ENCODE results near the gene TMBIM6. TPM values are rescaled to one million over a fixed set of nuclear protein-coding genes. Genes with fewer than 3 reads are reported as not detected.
"Not testable (repeated sequence)": the region's sequence is repeated elsewhere in the genome, so short reads cannot be mapped to it uniquely, and the experiment has no call there.

TMBIM6 gene
- total and polyA plus RNA-seq, 4 donors = 114 to 325 (median 226) TPM

GRCh38 chr12:49716553-49716952, 24.8 kb upstream of the TMBIM6 start:
- H3K4me1 ChIP-seq (ENCODE audit: control insufficient read depth in 1 of 2, insufficient read depth in 2 of 2, low read length in 2 of 2) = no peaks in the 10 kb centered on the region
- ATAC-seq (ENCODE audit: low FRiP score) = no peak

GRCh38 chr12:49717800-49718199, 23.6 kb upstream of the TMBIM6 start:
- H3K4me1 ChIP-seq (ENCODE audit: control insufficient read depth in 1 of 2, insufficient read depth in 2 of 2, low read length in 2 of 2); H3K4me3 ChIP-seq (ENCODE audit: low read length in 2 of 2); H3K27me3 ChIP-seq (ENCODE audit: control insufficient read depth in 1 of 2, insufficient read depth in 2 of 2, low read length in 1 of 2); DNase-seq; intact Hi-C loops (cut with DNase I); H3K36me3 ChIP-seq (ENCODE audit: control insufficient read depth in 1 of 2, insufficient read depth in 2 of 2, low read length in 1 of 2); H3K27ac ChIP-seq (ENCODE audit: low read depth in 1 of 2, low read length in 2 of 2); ATAC-seq (ENCODE audit: low FRiP score); H3K9me3 ChIP-seq (ENCODE audit: control insufficient read depth, low read length): not testable (repeated sequence)
- WGBS, 2 donors = 87 to 91% methylated on average over 3 of the region's 3 CpGs

More at GRCh38 chr12:49716553-49716952, 24.8 kb upstream of the TMBIM6 start:
- no peak overlapping the region for H3K27ac ChIP-seq (ENCODE audit: low read depth in 1 of 2, low read length in 2 of 2)
- 71 to 75% methylated on average over 2 of the region's 2 CpGs for WGBS, 2 donors
- H3K36me3 ChIP-seq (ENCODE audit: control insufficient read depth in 1 of 2, insufficient read depth in 2 of 2, low read length in 1 of 2) = no peaks in the 10 kb centered on the region
- peaks cover 0 to 1% of the 10 kb centered on the region in 2 donors for H3K27me3 ChIP-seq (ENCODE audit: control insufficient read depth in 1 of 2, insufficient read depth in 2 of 2, low read length in 1 of 2)
- H3K4me3 ChIP-seq (ENCODE audit: low read length in 2 of 2) = no peak overlapping the region
- no peaks in the 10 kb centered on the region for H3K9me3 ChIP-seq (ENCODE audit: control insufficient read depth, low read length)
- intact Hi-C loops (cut with DNase I) = no loop called here
- DNase-seq = no peak

DNA sequence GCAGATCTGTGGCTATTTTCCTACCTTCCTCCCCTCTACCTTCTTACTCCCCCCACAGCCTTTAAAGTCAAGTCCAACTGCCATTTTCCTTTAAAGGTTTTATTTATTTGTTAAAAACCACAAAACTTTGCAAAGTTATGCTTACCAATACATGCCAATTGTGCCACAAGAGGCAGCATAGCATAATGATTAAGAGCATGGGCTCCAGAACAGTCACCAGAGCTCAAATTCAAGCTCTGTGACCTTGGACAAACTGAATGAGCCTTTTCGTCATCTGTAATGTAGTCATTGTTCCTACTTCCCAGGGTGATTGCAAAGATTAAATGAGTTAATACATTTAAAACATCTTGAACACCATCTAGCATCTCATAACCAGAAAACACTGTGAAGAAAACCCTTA, 21.1 kb upstream of the TMBIM6 start:
- no peak overlapping the region for H3K4me3 ChIP-seq (ENCODE audit: low read length in 2 of 2)
- no peak overlapping the region for H3K27ac ChIP-seq (ENCODE audit: low read depth in 1 of 2, low read length in 2 of 2)
- no peaks in the 10 kb centered on the region for H3K36me3 ChIP-seq (ENCODE audit: control insufficient read depth in 1 of 2, insufficient read depth in 2 of 2, low read length in 1 of 2)
- intact Hi-C loops (cut with DNase I) = no loop called here
- H3K9me3 ChIP-seq (ENCODE audit: control insufficient read depth, low read length) = no peaks in the 10 kb centered on the region
- WGBS, 2 donors = 40 to 47% methylated on average over 1 of the region's 1 CpG
- no peaks in the 10 kb centered on the region for H3K4me1 ChIP-seq (ENCODE audit: control insufficient read depth in 1 of 2, insufficient read depth in 2 of 2, low read length in 2 of 2)
- H3K27me3 ChIP-seq (ENCODE audit: control insufficient read depth in 1 of 2, insufficient read depth in 2 of 2, low read length in 1 of 2) = peaks cover 0 to 1% of the 10 kb centered on the region in 2 donors
- ATAC-seq (ENCODE audit: low FRiP score) (no peak), DNase-seq (no peak)

- H3K27ac ChIP-seq (ENCODE audit: low read depth in 1 of 2, low read length in 2 of 2); H3K36me3 ChIP-seq (ENCODE audit: control insufficient read depth in 1 of 2, insufficient read depth in 2 of 2, low read length in 1 of 2); DNase-seq; H3K4me1 ChIP-seq (ENCODE audit: control insufficient read depth in 1 of 2, insufficient read depth in 2 of 2, low read length in 2 of 2); intact Hi-C loops (cut with DNase I); H3K9me3 ChIP-seq (ENCODE audit: control insufficient read depth, low read length); ATAC-seq (ENCODE audit: low FRiP score); H3K4me3 ChIP-seq (ENCODE audit: low read length in 2 of 2); H3K27me3 ChIP-seq (ENCODE audit: control insufficient read depth in 1 of 2, insufficient read depth in 2 of 2, low read length in 1 of 2): not testable (repeated sequence)
- WGBS, 2 donors = 84 to 85% methylated on average over 3 of the region's 3 CpGs
Measured at GRCh38 chr12:49721355-49721754, 20.0 kb upstream of the TMBIM6 start.

GRCh38 chr12:49728446-49728845, 12.9 kb upstream of the TMBIM6 start:
- WGBS, 2 donors = 86 to 91% methylated on average over 3 of the region's 3 CpGs
- Histone ChIP-seq H3K27ac (ENCODE audit: low read depth in 1 of 2, low read length in 2 of 2) (no peak overlapping the region), H3K27me3 (ENCODE audit: control insufficient read depth in 1 of 2, insufficient read depth in 2 of 2, low read length in 1 of 2) (peaks cover 0 to 2% of the 10 kb centered on the region in 2 donors), H3K4me3 (ENCODE audit: low read length in 2 of 2) (no peak overlapping the region), H3K36me3 (ENCODE audit: control insufficient read depth in 1 of 2, insufficient read depth in 2 of 2, low read length in 1 of 2) (no peaks in the 10 kb centered on the region), H3K4me1 (ENCODE audit: control insufficient read depth in 1 of 2, insufficient read depth in 2 of 2, low read length in 2 of 2) (no peaks in the 10 kb centered on the region), H3K9me3 (ENCODE audit: control insufficient read depth, low read length) (no peaks in the 10 kb centered on the region)
- no peak for DNase-seq
- no peak for ATAC-seq (ENCODE audit: low FRiP score)
- intact Hi-C loops (cut with DNase I) = no loop called here

GRCh38 chr12:49730050-49730449, 11.3 kb upstream of the TMBIM6 start:
- intact Hi-C loops (cut with DNase I) = no loop called here
- H3K36me3 ChIP-seq (ENCODE audit: control insufficient read depth in 1 of 2, insufficient read depth in 2 of 2, low read length in 1 of 2) = no peaks in the 10 kb centered on the region
- DNase-seq (no peak), ATAC-seq (ENCODE audit: low FRiP score) (no peak)
- no peaks in the 10 kb centered on the region for H3K9me3 ChIP-seq (ENCODE audit: control insufficient read depth, low read length)
- H3K4me1 ChIP-seq (ENCODE audit: control insufficient read depth in 1 of 2, insufficient read depth in 2 of 2, low read length in 2 of 2) = no peaks in the 10 kb centered on the region
- H3K27ac ChIP-seq (ENCODE audit: low read depth in 1 of 2, low read length in 2 of 2) = no peak overlapping the region
- no peak overlapping the region for H3K4me3 ChIP-seq (ENCODE audit: low read length in 2 of 2)
- 49 to 64% methylated on average over 1 of the region's 1 CpG for WGBS, 2 donors
- peaks cover 0 to 2% of the 10 kb centered on the region in 2 donors for H3K27me3 ChIP-seq (ENCODE audit: control insufficient read depth in 1 of 2, insufficient read depth in 2 of 2, low read length in 1 of 2)

- H3K27ac ChIP-seq (ENCODE audit: low read depth in 1 of 2, low read length in 2 of 2) = no peak overlapping the region
- no peak overlapping the region for H3K4me3 ChIP-seq (ENCODE audit: low read length in 2 of 2)
- ATAC-seq (ENCODE audit: low FRiP score) (no peak), DNase-seq (no peak)
- no peaks in the 10 kb centered on the region for H3K27me3 ChIP-seq (ENCODE audit: control insufficient read depth in 1 of 2, insufficient read depth in 2 of 2, low read length in 1 of 2)
- no peaks in the 10 kb centered on the region for H3K4me1 ChIP-seq (ENCODE audit: control insufficient read depth in 1 of 2, insufficient read depth in 2 of 2, low read length in 2 of 2)
- 86 to 95% methylated on average over 3 of the region's 3 CpGs for WGBS, 2 donors
- H3K9me3 ChIP-seq (ENCODE audit: control insufficient read depth, low read length) = no peaks in the 10 kb centered on the region
- no peaks in the 10 kb centered on the region for H3K36me3 ChIP-seq (ENCODE audit: control insufficient read depth in 1 of 2, insufficient read depth in 2 of 2, low read length in 1 of 2)
- intact Hi-C loops (cut with DNase I) = no loop called here
Measured at GRCh38 chr12:49730568-49731101, 10.7 kb upstream of the TMBIM6 start.

GRCh38 chr12:49733219-49734017, 7.9 kb upstream of the TMBIM6 start:
- H3K4me3 ChIP-seq (ENCODE audit: low read length in 2 of 2) = no peak overlapping the region
- WGBS, 2 donors = 74 to 75% methylated on average over 10 of the region's 10 CpGs
- no peak for DNase-seq
- ATAC-seq (ENCODE audit: low FRiP score) = no peak
- H3K27me3 ChIP-seq (ENCODE audit: control insufficient read depth in 1 of 2, insufficient read depth in 2 of 2, low read length in 1 of 2) = no peaks in the 10 kb centered on the region
- intact Hi-C loops (cut with DNase I) = no loop called here
- H3K36me3 ChIP-seq (ENCODE audit: control insufficient read depth in 1 of 2, insufficient read depth in 2 of 2, low read length in 1 of 2) = no peaks in the 10 kb centered on the region
- no peaks in the 10 kb centered on the region for H3K9me3 ChIP-seq (ENCODE audit: control insufficient read depth, low read length)
- H3K27ac ChIP-seq (ENCODE audit: low read depth in 1 of 2, low read length in 2 of 2) = no peak overlapping the region
- H3K4me1 ChIP-seq (ENCODE audit: control insufficient read depth in 1 of 2, insufficient read depth in 2 of 2, low read length in 2 of 2) = no peaks in the 10 kb centered on the region

GRCh38 chr12:49734900-49735299, 6.5 kb upstream of the TMBIM6 start:
- H3K4me3 ChIP-seq (ENCODE audit: low read length in 2 of 2); DNase-seq; H3K4me1 ChIP-seq (ENCODE audit: control insufficient read depth in 1 of 2, insufficient read depth in 2 of 2, low read length in 2 of 2); ATAC-seq (ENCODE audit: low FRiP score); H3K9me3 ChIP-seq (ENCODE audit: control insufficient read depth, low read length); H3K27me3 ChIP-seq (ENCODE audit: control insufficient read depth in 1 of 2, insufficient read depth in 2 of 2, low read length in 1 of 2); H3K27ac ChIP-seq (ENCODE audit: low read depth in 1 of 2, low read length in 2 of 2); H3K36me3 ChIP-seq (ENCODE audit: control insufficient read depth in 1 of 2, insufficient read depth in 2 of 2, low read length in 1 of 2); intact Hi-C loops (cut with DNase I): not testable (repeated sequence)
- 95% methylated on average over 6 to 7 of the region's 7 CpGs for WGBS, 2 donors
